HG03521 (cell line): ENCODE measurements around the gene PDE6B.
"Not testable (repeated sequence)": the region's sequence is repeated elsewhere in the genome, so short reads cannot be mapped to it uniquely, and the experiment has no call there.

Source experiments
- ATAC-seq: cut with Tn5 transposase; IDR thresholded peaks from one replicate; pipeline ENCODE4 v1.9.1; 2021; ENCODE audit warnings: mild to moderate bottlenecking, moderate library complexity; ENCODE audit not compliant: unreplicated experiment

PDE6B gene

GRCh38 chr4:624705-625590 is at the start of gene PDE6B:
TSS of gene PDE6B (plus strand) at chr4:625573. CDS start at chr4:625627, 54 bp downstream.
- no peak for ATAC-seq

- no peak for ATAC-seq
Measured at GRCh38 chr4:576245-576821, 49.0 kb upstream of the PDE6B start, which contains the start of gene TMEM271. TSS of gene TMEM271 (minus strand) at chr4:576295. CDS start at chr4:576062, 233 bp downstream.

- ATAC-seq: no peak
Measured at GRCh38 chr4:576991-577498, 48.3 kb upstream of the PDE6B start.

GRCh38 chr4:577499-578450 is 47.6 kb upstream of the PDE6B start:
- no peak for ATAC-seq

GRCh38 chr4:578451-579443 is 46.6 kb upstream of the PDE6B start:
- no peak for ATAC-seq

- no peak for ATAC-seq
Measured at GRCh38 chr4:579543-580175, 45.7 kb upstream of the PDE6B start.

GRCh38 chr4:581181-581580 is 44.2 kb upstream of the PDE6B start:
- ATAC-seq: no peak

GRCh38 chr4:581753-582361 is 43.5 kb upstream of the PDE6B start:
- ATAC-seq: no peak

- ATAC-seq: no peak
Measured at GRCh38 chr4:583820-584219, 41.6 kb upstream of the PDE6B start.

GRCh38 chr4:587671-588350 is 37.6 kb upstream of the PDE6B start:
- ATAC-seq: no peak

GRCh38 chr4:588351-588849 is 37.0 kb upstream of the PDE6B start:
- ATAC-seq: no peak

- ATAC-seq: no peak
Measured at GRCh38 chr4:589219-589963, 36.0 kb upstream of the PDE6B start.

- no peak for ATAC-seq
Measured at GRCh38 chr4:590313-590841, 35.0 kb upstream of the PDE6B start.

- ATAC-seq: not testable (repeated sequence)
Measured at GRCh38 chr4:592178-592577, 33.2 kb upstream of the PDE6B start.

- no peak for ATAC-seq
Measured at GRCh38 chr4:592825-593520, 32.4 kb upstream of the PDE6B start.

GRCh38 chr4:598925-599324 is 26.4 kb upstream of the PDE6B start:
- no peak for ATAC-seq

- no peak for ATAC-seq
Measured at GRCh38 chr4:600166-600565, 25.2 kb upstream of the PDE6B start.
